GM12878 (cell line): Measurements from ENCODE around the gene CASK. TPM values are rescaled to one million over a fixed set of nuclear protein-coding genes. Genes with fewer than 3 reads are reported as not detected.

Source experiments
- ATAC-seq: fragments of 200-7000 bp; cut with Tn5 transposase; 3 replicates; pipeline ENCODE4 v1.9.1; 2020; ENCODE audit warnings: mild to moderate bottlenecking, moderate library complexity
- BruUV-seq: library from RNA; stranded (reverse); fragments of 400-500 nt; replicated peaks from 2 replicates; lab custom pipeline; 2021; lab: Mats Ljungman, UMichigan
- CTCF ChIA-PET: fragments of 300-600 bp; sonication (Branson Sonifier 250); formaldehyde crosslinking; extraction: SDS; loops from one replicate; lab custom pipeline; 2021; ENCODE audit warnings: inconsistent platforms; lab: Yijun Ruan, JAX
- POLR2A ChIA-PET: fragments of 350-600 bp; formaldehyde crosslinking; extraction: SDS; loops from one replicate; lab custom pipeline; 2021; ENCODE audit warnings: inconsistent platforms; lab: Charles Lee
- RAD21 ChIA-PET: fragments of 300-600 bp; sonication (Branson Sonifier 250); formaldehyde crosslinking; loops from one replicate; lab custom pipeline; 2023; ENCODE audit warnings: antibody characterized with exemption; ENCODE audit not compliant: unreplicated experiment; lab: Charles Lee
- SMC1A ChIA-PET: fragments of 300-600 bp; sonication (Branson Sonifier 250); formaldehyde crosslinking; loops from one replicate; lab custom pipeline; 2023; ENCODE audit not compliant: unreplicated experiment, uncharacterized antibody; lab: Charles Lee
- DNase-seq: peaks from one replicate; pipeline ENCODE4 v3.0.0-alpha.2; 2011; ENCODE audit warnings: low read depth, low spot score
- FAIRE-seq: peaks from 3 replicates; lab custom pipeline; 2011; peaks lifted over from hg19 to GRCh38; lab: Jason Lieb, UNC
- H2AFZ ChIP-seq: 2 replicates; pipeline ENCODE4 v1.6.0; 2011; ENCODE audit warnings: low read depth, low read length, control low read depth; ENCODE audit not compliant: control insufficient read depth
- H3K27ac ChIP-seq: 2 replicates; pipeline ENCODE4 v1.5.1; 2011; ENCODE audit warnings: control low read depth; ENCODE audit not compliant: control insufficient read depth, insufficient read depth
- H3K27me3 ChIP-seq, 2 experiments: replicated peaks in 1 of 2; 2 replicates each; pipeline versions ENCODE4 v1.6.0 to v1.6.1; 2011; ENCODE audit warnings: low read length in 1 of 2; ENCODE audit not compliant: control insufficient read depth in 2 of 2, insufficient read depth in 2 of 2
- H3K36me3 ChIP-seq, 2 experiments: 2 replicates each; pipeline ENCODE4 v1.5.1; 2011; ENCODE audit warnings: low read length in 1 of 2; ENCODE audit not compliant: control insufficient read depth in 2 of 2, insufficient read depth in 2 of 2
- H3K4me1 ChIP-seq: 2 replicates; pipeline ENCODE4 v1.6.1; 2011; ENCODE audit warnings: mild to moderate bottlenecking, low read length, moderate library complexity, mixed read lengths; ENCODE audit not compliant: control insufficient read depth, insufficient read depth
- H3K4me2 ChIP-seq: 2 replicates; pipeline ENCODE4 v1.6.0; 2011; ENCODE audit warnings: control low read depth; ENCODE audit not compliant: control insufficient read depth, insufficient read depth
- H3K4me3 ChIP-seq: fragments of 200-600 bp; sonication (generic); 2 replicates; pipeline ENCODE4 v1.5.1; 2016
- H3K79me2 ChIP-seq: 2 replicates; pipeline ENCODE4 v1.6.0; 2011; ENCODE audit warnings: low read length; ENCODE audit not compliant: control insufficient read depth, insufficient read depth
- H3K9ac ChIP-seq: 2 replicates; pipeline ENCODE4 v1.8.0; 2011; ENCODE audit warnings: low read length, control low read depth, mixed read lengths; ENCODE audit not compliant: control insufficient read depth, insufficient read depth
- H3K9me3 ChIP-seq: replicated peaks from 3 replicates; pipeline ENCODE4 v1.5.1; 2011; ENCODE audit warnings: mild to moderate bottlenecking, low read length; ENCODE audit not compliant: control insufficient read depth, insufficient read depth
- H4K20me1 ChIP-seq: 2 replicates; pipeline ENCODE4 v1.6.0; 2011; ENCODE audit not compliant: control insufficient read depth, insufficient read depth
- CREM ChIP-seq: IDR thresholded peaks from 2 replicates; pipeline ENCODE4 v1.6.1; 2014; ENCODE audit warnings: antibody characterized with exemption, low read depth
- GATAD2B ChIP-seq: fragments of 450-650 bp; conservative IDR thresholded peaks from 2 replicates; pipeline ENCODE4 v1.6.1; 2017; ENCODE audit warnings: low read depth, mild to moderate bottlenecking, moderate library complexity
- NRF1 ChIP-seq: conservative IDR thresholded peaks from 2 replicates; pipeline ENCODE4 v1.6.1; 2011; ENCODE audit warnings: mild to moderate bottlenecking, low read depth, low read length, improper control_type of control experiment
- SIN3A ChIP-seq: IDR thresholded peaks from 2 replicates; pipeline ENCODE4 v1.6.1; 2012; ENCODE audit warnings: low read depth, low read length, improper control_type of control experiment
- TCF12 ChIP-seq: IDR thresholded peaks from 2 replicates; pipeline ENCODE4 v1.6.1; 2011; ENCODE audit warnings: low read depth, mild to moderate bottlenecking, low read length
- WGBS: methylation state at CpG from one replicate; pipeline ENCODE4 v1.1.6; 2016; ENCODE audit warnings: low lambda C conversion rate; ENCODE audit not compliant: insufficient replicate concordance, insufficient coverage; ENCODE audit errors: missing lambda C conversion rate; 5-methylcytosine and 5-hydroxymethylcytosine counted together
- in situ Hi-C: fragments of 300-500 bp; cut with MboI; formaldehyde crosslinking; loops from 9 replicates; pipeline ENCODE4 v1.14.3; 2018; ENCODE audit warnings: mixed read lengths
- intact Hi-C: fragments of 100-400 bp; cut with micrococcal nuclease; formaldehyde crosslinking; loops from one replicate; pipeline ENCODE4 v1.14.2; 2022; ENCODE audit not compliant: unreplicated experiment
- polyA plus RNA-seq, 11 experiments: library from polyadenylated mRNA; depleted of rRNA in 4 of 11; unstranded in 6 of 11; stranded (reverse) in 5 of 11; fragments of >200 nt; fragmentation: Nextera tagmentation in 4 of 11; fragmentation: Illumina TruSeq in 1 of 11; extraction: Ambion mirVana in 4 of 11; extraction: Trizol in 1 of 11; gene quantifications; 1 replicate in 1 of 11; 2 replicates in 10 of 11; pipeline versions ENCODE4 v1.2.1 to v1.2.3, GENCODE V29; 2011 to 2016; ENCODE audit warnings: inconsistent platforms in 2 of 11, missing spikeins in 2 of 11, low read depth in 1 of 11
- total RNA-seq, 4 experiments: library from RNA; depleted of rRNA in 3 of 4; stranded (reverse); fragments of >200 nt in 3 of 4; fragmentation: Illumina TruSeq in 1 of 4; extraction: Trizol in 1 of 4; gene quantifications; 2 replicates each; pipeline versions ENCODE4 v1.2.1 to v1.2.3, GENCODE V29; 2013 to 2021
- TF ChIP-seq, protein P1 (sequence below): fragments of 450-650 bp; IDR thresholded peaks from 2 replicates; pipeline ENCODE4 v1.6.1; 2017; ENCODE audit warnings: low read depth, mild to moderate bottlenecking, moderate library complexity
- TF ChIP-seq, protein P2 (sequence below): fragments of 450-650 bp; formaldehyde crosslinking; IDR thresholded peaks from 2 replicates; pipeline ENCODE4 v1.5.0; 2022; ENCODE audit warnings: mild to moderate bottlenecking, missing genetic modification characterization

CASK gene
- total and polyA plus RNA-seq, 10 of the 15 experiments (the other 5 are each of a cell fraction or from before 2014, with no cell fraction given), result 0.60 to 45.9 (median 4.8) TPM

DNA sequence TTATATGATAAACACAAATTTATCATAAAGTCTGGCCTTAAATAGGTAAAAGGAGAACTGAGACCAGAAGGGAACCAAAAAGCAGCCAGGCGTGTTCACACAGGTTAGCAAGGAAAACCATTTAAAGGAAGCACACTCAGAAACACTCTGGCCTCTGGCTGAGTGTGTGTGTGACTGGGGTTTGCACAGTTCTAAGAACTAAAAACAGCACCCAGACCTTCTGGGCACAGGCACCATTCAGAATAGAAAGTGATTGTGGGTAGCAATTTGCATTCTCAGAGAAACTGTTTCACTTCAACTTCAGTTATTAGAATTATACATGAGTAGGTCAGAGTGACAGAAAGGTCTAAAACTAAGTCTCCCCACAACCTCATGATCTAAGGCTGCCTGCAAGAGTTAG is 189.4 kb downstream of the CASK start (continued):
- TF ChIP-seq, protein P1, sequence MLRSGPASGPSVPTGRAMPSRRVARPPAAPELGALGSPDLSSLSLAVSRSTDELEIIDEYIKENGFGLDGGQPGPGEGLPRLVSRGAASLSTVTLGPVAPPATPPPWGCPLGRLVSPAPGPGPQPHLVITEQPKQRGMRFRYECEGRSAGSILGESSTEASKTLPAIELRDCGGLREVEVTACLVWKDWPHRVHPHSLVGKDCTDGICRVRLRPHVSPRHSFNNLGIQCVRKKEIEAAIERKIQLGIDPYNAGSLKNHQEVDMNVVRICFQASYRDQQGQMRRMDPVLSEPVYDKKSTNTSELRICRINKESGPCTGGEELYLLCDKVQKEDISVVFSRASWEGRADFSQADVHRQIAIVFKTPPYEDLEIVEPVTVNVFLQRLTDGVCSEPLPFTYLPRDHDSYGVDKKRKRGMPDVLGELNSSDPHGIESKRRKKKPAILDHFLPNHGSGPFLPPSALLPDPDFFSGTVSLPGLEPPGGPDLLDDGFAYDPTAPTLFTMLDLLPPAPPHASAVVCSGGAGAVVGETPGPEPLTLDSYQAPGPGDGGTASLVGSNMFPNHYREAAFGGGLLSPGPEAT, result peak; percentile 85
- TF ChIP-seq TCF12 (peak; percentile 60; the same call in 1 of the 2 replicates), GATAD2B (peak; percentile 76), CREM (peak; percentile 73; the same call in 1 of the 2 replicates), NRF1 (no peak)
- TF ChIP-seq, protein P2, sequence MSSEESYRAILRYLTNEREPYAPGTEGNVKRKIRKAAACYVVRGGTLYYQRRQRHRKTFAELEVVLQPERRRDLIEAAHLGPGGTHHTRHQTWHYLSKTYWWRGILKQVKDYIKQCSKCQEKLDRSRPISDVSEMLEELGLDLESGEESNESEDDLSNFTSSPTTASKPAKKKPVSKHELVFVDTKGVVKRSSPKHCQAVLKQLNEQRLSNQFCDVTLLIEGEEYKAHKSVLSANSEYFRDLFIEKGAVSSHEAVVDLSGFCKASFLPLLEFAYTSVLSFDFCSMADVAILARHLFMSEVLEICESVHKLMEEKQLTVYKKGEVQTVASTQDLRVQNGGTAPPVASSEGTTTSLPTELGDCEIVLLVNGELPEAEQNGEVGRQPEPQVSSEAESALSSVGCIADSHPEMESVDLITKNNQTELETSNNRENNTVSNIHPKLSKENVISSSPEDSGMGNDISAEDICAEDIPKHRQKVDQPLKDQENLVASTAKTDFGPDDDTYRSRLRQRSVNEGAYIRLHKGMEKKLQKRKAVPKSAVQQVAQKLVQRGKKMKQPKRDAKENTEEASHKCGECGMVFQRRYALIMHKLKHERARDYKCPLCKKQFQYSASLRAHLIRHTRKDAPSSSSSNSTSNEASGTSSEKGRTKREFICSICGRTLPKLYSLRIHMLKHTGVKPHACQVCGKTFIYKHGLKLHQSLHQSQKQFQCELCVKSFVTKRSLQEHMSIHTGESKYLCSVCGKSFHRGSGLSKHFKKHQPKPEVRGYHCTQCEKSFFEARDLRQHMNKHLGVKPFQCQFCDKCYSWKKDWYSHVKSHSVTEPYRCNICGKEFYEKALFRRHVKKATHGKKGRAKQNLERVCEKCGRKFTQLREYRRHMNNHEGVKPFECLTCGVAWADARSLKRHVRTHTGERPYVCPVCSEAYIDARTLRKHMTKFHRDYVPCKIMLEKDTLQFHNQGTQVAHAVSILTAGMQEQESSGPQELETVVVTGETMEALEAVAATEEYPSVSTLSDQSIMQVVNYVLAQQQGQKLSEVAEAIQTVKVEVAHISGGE, result no peak

DNA sequence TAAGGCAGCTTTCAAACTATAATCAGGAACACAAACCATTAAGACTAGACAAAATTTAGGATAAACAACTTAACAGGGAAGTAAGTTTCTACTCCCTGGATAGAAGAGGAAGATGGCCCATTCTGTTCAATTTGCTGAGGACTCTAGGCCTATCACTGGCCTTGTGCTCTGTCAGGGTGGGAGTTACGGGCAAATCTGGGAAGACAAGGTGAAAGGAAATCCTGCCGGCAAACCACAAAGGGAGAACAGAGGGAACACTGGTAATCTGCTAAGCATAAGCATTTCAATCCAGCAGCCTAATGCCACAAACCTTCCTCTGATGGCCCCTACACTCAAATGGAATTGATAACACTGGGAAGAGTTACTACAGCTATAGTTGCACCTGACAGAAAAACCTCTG is 191.1 kb downstream of the CASK start:
- ChIA-PET RAD21 (no interaction called here), CTCF (interaction anchor here (0.6 to 1.9 kb wide), 3 partner anchors 24 to 1083 kb away, joined by 3 to 4 read pairs (median 3); no protein-coding TSS in a partner anchor), POLR2A (interaction anchor here (0.6 kb wide), 1 partner anchor 1130 kb away, joined by 3 read pairs; no protein-coding TSS in a partner anchor), SMC1A (interaction anchor here (1.7 kb wide), 2 partner anchors 12 to 25 kb away, joined by 4 to 8 read pairs; no protein-coding TSS in a partner anchor)
- Histone ChIP-seq H3K9ac (no peak overlapping the region), H2AFZ (no peak overlapping the region), H3K36me3 (no peaks in the 10 kb centered on the region), H3K4me1 (peaks cover 10% of the 10 kb centered on the region), H3K9me3 (no peaks in the 10 kb centered on the region), H4K20me1 (no peaks in the 10 kb centered on the region), H3K27me3 (no peaks in the 10 kb centered on the region), H3K4me2 (no peak overlapping the region), H3K4me3 (no peak overlapping the region), H3K79me2 (no peaks in the 10 kb centered on the region), H3K27ac (no peak overlapping the region)
- TF ChIP-seq SIN3A, result no peak
- in situ Hi-C loops (no loop called here), intact Hi-C loops (loop anchor here (10.0 kb wide), 1 partner anchor 397 kb away; the partner anchor contains the start of gene DDX3X)
- no peak for ATAC-seq
- DNase-seq, result no peak
- BruUV-seq, result no TSS peak
- 95% methylated on average over 2 of the region's 2 CpGs for WGBS
- no peak for FAIRE-seq
